ENCODE measurements around the gene PTGDS. TPM values are rescaled to one million over a fixed set of nuclear protein-coding genes. Genes with fewer than 3 reads are reported as not detected.

Gene PTGDS
- total and polyA plus RNA-seq, 2 experiments from 2014 or later = 0.25 TPM; not detected in 1

- no peaks in the 10 kb centered on the region for H3K27me3 ChIP-seq (replicated peaks; ENCODE audit: insufficient read depth)
- no peak overlapping the region for H2AFZ ChIP-seq
- H3F3A ChIP-seq (ENCODE audit: insufficient read depth) = no peaks in the 10 kb centered on the region
- H3K9me2 ChIP-seq (ENCODE audit: insufficient read depth) = no peaks in the 10 kb centered on the region
- in situ Hi-C loops (cut with MboI) = no loop called here
- H3K27ac ChIP-seq = no peak overlapping the region
- H3K4me3 ChIP-seq = no peak overlapping the region
- DNase-seq = no peak
- H4K20me1 ChIP-seq (ENCODE audit: insufficient read depth) = no peaks in the 10 kb centered on the region
- no peaks in the 10 kb centered on the region for H3K36me3 ChIP-seq (ENCODE audit: low read depth)
- no peaks in the 10 kb centered on the region for H3K79me2 ChIP-seq (ENCODE audit: insufficient read depth)
- no peak overlapping the region for H3K4me2 ChIP-seq (ENCODE audit: unreplicated experiment)
- H3K9me3 ChIP-seq (ENCODE audit: low read depth) = no peaks in the 10 kb centered on the region
- no peaks in the 10 kb centered on the region for H3K4me1 ChIP-seq (ENCODE audit: insufficient read depth)
- 57 to 63% methylated on average over 21 of the region's 22 CpGs for WGBS, 2 experiments (ENCODE audit: low coverage in 1 of 2, low lambda C conversion rate in 2 of 2, missing lambda C conversion rate in 2 of 2)
- no peak overlapping the region for H3K9ac ChIP-seq
- TF ChIP-seq EZH2 (IDR thresholded peaks at IDR 0.05; ENCODE audit: insufficient read depth, poor library complexity, severe bottlenecking) (no peak), EZH2phosphoT487 (IDR thresholded peaks at IDR 0.05; ENCODE audit: insufficient read depth, low read depth) (no peak)
Measured at GRCh38 chr9:136964171-136964689, 13.1 kb upstream of the PTGDS start.

GRCh38 chr9:136964833-136965422 lies 12.4 kb upstream of the PTGDS start:
- DNase-seq = no peak
- Histone ChIP-seq H3K4me2 (ENCODE audit: unreplicated experiment) (no peak overlapping the region), H3K36me3 (ENCODE audit: low read depth) (no peaks in the 10 kb centered on the region), H3K27me3 (replicated peaks; ENCODE audit: insufficient read depth) (no peaks in the 10 kb centered on the region), H3K9me2 (ENCODE audit: insufficient read depth) (no peaks in the 10 kb centered on the region), H3K79me2 (ENCODE audit: insufficient read depth) (no peaks in the 10 kb centered on the region), H3K9me3 (ENCODE audit: low read depth) (no peaks in the 10 kb centered on the region), H3F3A (ENCODE audit: insufficient read depth) (no peaks in the 10 kb centered on the region), H3K9ac (no peak overlapping the region), H3K4me3 (no peak overlapping the region), H2AFZ (no peak overlapping the region), H3K4me1 (ENCODE audit: insufficient read depth) (no peaks in the 10 kb centered on the region), H3K27ac (no peak overlapping the region), H4K20me1 (ENCODE audit: insufficient read depth) (no peaks in the 10 kb centered on the region)
- in situ Hi-C loops (cut with MboI) = no loop called here
- WGBS, 2 experiments (ENCODE audit: low coverage in 1 of 2, low lambda C conversion rate in 2 of 2, missing lambda C conversion rate in 2 of 2) = 80 to 83% methylated on average over 22 to 26 of the region's 26 CpGs
- no peak for TF ChIP-seq EZH2phosphoT487 (IDR thresholded peaks at IDR 0.05; ENCODE audit: insufficient read depth, low read depth)
- TF ChIP-seq EZH2 (IDR thresholded peaks at IDR 0.05; ENCODE audit: insufficient read depth, poor library complexity, severe bottlenecking) = no peak

GRCh38 chr9:136965771-136966484 lies 11.4 kb upstream of the PTGDS start:
- Histone ChIP-seq H3K27ac (no peak overlapping the region), H2AFZ (peak overlapping the region; percentile 53; the same call in 1 of the 2 replicates), H3K9ac (no peak overlapping the region), H3K4me2 (ENCODE audit: unreplicated experiment) (peak overlapping the region; percentile 51), H3K79me2 (ENCODE audit: insufficient read depth) (no peaks in the 10 kb centered on the region), H3K4me3 (no peak overlapping the region), H3F3A (ENCODE audit: insufficient read depth) (no peaks in the 10 kb centered on the region), H3K27me3 (replicated peaks; ENCODE audit: insufficient read depth) (no peaks in the 10 kb centered on the region), H3K4me1 (ENCODE audit: insufficient read depth) (no peaks in the 10 kb centered on the region), H3K9me3 (ENCODE audit: low read depth) (no peaks in the 10 kb centered on the region), H4K20me1 (ENCODE audit: insufficient read depth) (no peaks in the 10 kb centered on the region), H3K9me2 (ENCODE audit: insufficient read depth) (no peaks in the 10 kb centered on the region), H3K36me3 (ENCODE audit: low read depth) (no peaks in the 10 kb centered on the region)
- no peak for TF ChIP-seq EZH2 (IDR thresholded peaks at IDR 0.05; ENCODE audit: insufficient read depth, poor library complexity, severe bottlenecking)
- TF ChIP-seq EZH2phosphoT487 (IDR thresholded peaks at IDR 0.05; ENCODE audit: insufficient read depth, low read depth) = no peak
- WGBS, 2 experiments (ENCODE audit: low coverage in 1 of 2, low lambda C conversion rate in 2 of 2, missing lambda C conversion rate in 2 of 2) = 13 to 16% methylated on average over 23 of the region's 23 CpGs
- in situ Hi-C loops (cut with MboI) = no loop called here
- DNase-seq = peak; percentile 46

GRCh38 chr9:136968333-136969127 lies 8.8 kb upstream of the PTGDS start:
- TF ChIP-seq EZH2phosphoT487 (IDR thresholded peaks at IDR 0.05; ENCODE audit: insufficient read depth, low read depth) (no peak), EZH2 (IDR thresholded peaks at IDR 0.05; ENCODE audit: insufficient read depth, poor library complexity, severe bottlenecking) (no peak)
- H3F3A ChIP-seq (ENCODE audit: insufficient read depth) = no peaks in the 10 kb centered on the region
- H3K27me3 ChIP-seq (replicated peaks; ENCODE audit: insufficient read depth) = no peaks in the 10 kb centered on the region
- H3K36me3 ChIP-seq (ENCODE audit: low read depth) = no peaks in the 10 kb centered on the region
- H3K4me3 ChIP-seq = no peak overlapping the region
- H3K4me1 ChIP-seq (ENCODE audit: insufficient read depth) = no peaks in the 10 kb centered on the region
- H3K79me2 ChIP-seq (ENCODE audit: insufficient read depth) = no peaks in the 10 kb centered on the region
- H4K20me1 ChIP-seq (ENCODE audit: insufficient read depth) = no peaks in the 10 kb centered on the region
- no peak for DNase-seq
- H3K4me2 ChIP-seq (ENCODE audit: unreplicated experiment) = no peak overlapping the region
- no peak overlapping the region for H2AFZ ChIP-seq
- WGBS, 2 experiments (ENCODE audit: low coverage in 1 of 2, low lambda C conversion rate in 2 of 2, missing lambda C conversion rate in 2 of 2) = 62 to 64% methylated on average over 15 to 17 of the region's 17 CpGs
- H3K9me3 ChIP-seq (ENCODE audit: low read depth) = no peaks in the 10 kb centered on the region
- H3K27ac ChIP-seq = no peak overlapping the region
- H3K9ac ChIP-seq = no peak overlapping the region
- in situ Hi-C loops (cut with MboI) = no loop called here
- no peaks in the 10 kb centered on the region for H3K9me2 ChIP-seq (ENCODE audit: insufficient read depth)
